B cell (primary cell): ENCODE results near the gene ACBD3. TPM values are rescaled to one million over a fixed set of nuclear protein-coding genes. Genes with fewer than 3 reads are reported as not detected.
A peak's percentile ranks its signal among the peaks of the same experiment; 100 is the strongest.

Experiments used
- ATAC-seq: fragments of 200-7000 bp; cut with Tn5 transposase; one replicate; pipeline ENCODE4 v1.10.0; 2021; ENCODE audit warnings: low read depth, mild to moderate bottlenecking, moderate number of reproducible peaks, moderate library complexity
- CTCF ChIA-PET: fragments of 350-600 bp; sonication (Branson Sonifier 250); formaldehyde crosslinking; loops from one replicate; lab custom pipeline; 2021; ENCODE audit warnings: antibody characterized with exemption, inconsistent platforms; lab: Charles Lee
- POLR2A ChIA-PET: fragments of 350-600 bp; sonication (Branson Sonifier 250); formaldehyde crosslinking; loops from one replicate; lab custom pipeline; 2021; ENCODE audit warnings: antibody characterized with exemption; lab: Charles Lee
- DNase-seq: peaks from one replicate; pipeline ENCODE4 v3.0.0; 2013
- H2AFZ ChIP-seq: 2 replicates; pipeline ENCODE4 v1.6.1; 2012; ENCODE audit warnings: mild to moderate bottlenecking, low read depth, low read length; ENCODE audit not compliant: insufficient read depth, poor library complexity, severe bottlenecking
- H3K27ac ChIP-seq, 2 donors: 1 replicate in 1 of 2; 2 replicates in 1 of 2; pipeline ENCODE4 v1.5.1; 2012 to 2013; ENCODE audit warnings: low read length in 2 of 2, mild to moderate bottlenecking in 2 of 2, moderate library complexity in 1 of 2
- H3K27me3 ChIP-seq, 4 experiments: fragments of 200-600 bp in 1 of 4; sonication (generic) in 1 of 4; replicated peaks in 1 of 4; 1 replicate in 2 of 4; 2 replicates in 2 of 4; pipeline versions ENCODE4 v1.6.1 to v1.7.0; 2013 to 2016; ENCODE audit warnings: low read length in 3 of 4, mild to moderate bottlenecking in 2 of 4, mixed read lengths in 1 of 4, moderate library complexity in 1 of 4; ENCODE audit not compliant: insufficient read depth in 4 of 4, control insufficient read depth in 3 of 4; ENCODE audit errors: control extremely low read depth in 1 of 4
- H3K36me3 ChIP-seq, 2 experiments: replicated peaks in 1 of 2; 1 replicate in 1 of 2; 2 replicates in 1 of 2; pipeline versions ENCODE4 v1.6.1 to v1.7.1; 2013; ENCODE audit warnings: low read length in 1 of 2; ENCODE audit not compliant: insufficient read depth in 2 of 2, control insufficient read depth in 1 of 2; ENCODE audit errors: control extremely low read depth in 1 of 2, extremely low read depth in 1 of 2
- H3K4me1 ChIP-seq, 2 donors: fragments of 200-600 bp in 1 of 2; sonication (generic) in 1 of 2; 1 replicate in 1 of 2; 2 replicates in 1 of 2; pipeline versions ENCODE4 v1.5.1 to v1.6.1; 2013 to 2017; ENCODE audit warnings: low read length in 2 of 2; ENCODE audit not compliant: control insufficient read depth in 2 of 2, insufficient read depth in 2 of 2
- H3K4me2 ChIP-seq: replicated peaks from 2 replicates; pipeline ENCODE3; 2012; ENCODE audit warnings: mild to moderate bottlenecking, low read depth, low read length; ENCODE audit not compliant: poor library complexity, severe bottlenecking
- H3K4me3 ChIP-seq, 5 experiments: fragments of 200-600 bp in 1 of 5; sonication (generic) in 1 of 5; 1 replicate in 3 of 5; 2 replicates in 2 of 5; pipeline versions ENCODE4 v1.5.1 to v1.7.0; 2011 to 2016; ENCODE audit warnings: low read length in 4 of 5, mild to moderate bottlenecking in 4 of 5, low read depth in 2 of 5, control low read depth in 1 of 5, moderate library complexity in 1 of 5; ENCODE audit not compliant: insufficient read depth in 1 of 5; ENCODE audit errors: control extremely low read depth in 1 of 5, extremely low read depth in 1 of 5
- H3K79me2 ChIP-seq: fragments of 200-600 bp; sonication (generic); one replicate; pipeline ENCODE4 v1.6.0; 2016; ENCODE audit warnings: low read length; ENCODE audit not compliant: control insufficient read depth, insufficient read depth
- H3K9ac ChIP-seq: fragments of 200-600 bp; sonication (generic); 2 replicates; pipeline ENCODE4 v1.6.1; 2017; ENCODE audit warnings: mild to moderate bottlenecking, low read length, moderate library complexity
- H3K9me3 ChIP-seq, 3 donors: one replicate each; pipeline versions ENCODE4 v1.6.1 to v1.7.1; 2013; ENCODE audit warnings: low read length in 2 of 3; ENCODE audit not compliant: control insufficient read depth in 2 of 3, insufficient read depth in 1 of 3; ENCODE audit errors: control extremely low read depth in 1 of 3
- H4K20me1 ChIP-seq: 2 replicates; pipeline ENCODE4 v1.6.0; 2012; ENCODE audit warnings: mild to moderate bottlenecking, low read length; ENCODE audit not compliant: insufficient read depth, control insufficient read depth, poor library complexity, severe bottlenecking
- H3K27ac Mint-ChIP-seq: one replicate; pipeline ENCODE4 v1.8.0; 2021; ENCODE audit warnings: mixed read lengths
- H3K27me3 Mint-ChIP-seq: one replicate; pipeline ENCODE4 v1.8.0; 2021; ENCODE audit warnings: mixed read lengths
- H3K4me1 Mint-ChIP-seq: one replicate; pipeline ENCODE4 v1.8.0; 2021; ENCODE audit warnings: mixed read lengths
- H3K4me3 Mint-ChIP-seq: one replicate; pipeline ENCODE4 v1.8.0; 2021; ENCODE audit warnings: mixed read lengths
- H3K9me3 Mint-ChIP-seq: one replicate; pipeline ENCODE4 v1.8.0; 2022; ENCODE audit warnings: mixed read lengths; ENCODE audit not compliant: insufficient read depth
- CTCF ChIP-seq: fragments of 200-600 bp; IDR thresholded peaks from one replicate; pipeline ENCODE4 v1.8.0; 2022; ENCODE audit warnings: antibody characterized with exemption, mild to moderate bottlenecking
- EZH2 ChIP-seq: IDR thresholded peaks from 2 replicates; pipeline ENCODE4 v1.6.1; 2012; ENCODE audit warnings: borderline replicate concordance, low read depth, mild to moderate bottlenecking, moderate library complexity, low read length; ENCODE audit not compliant: insufficient read depth, poor library complexity, severe bottlenecking
- WGBS: methylation state at CpG from one replicate; pipeline ENCODE4 v1.1.5; 2013; ENCODE audit warnings: missing lambda C conversion rate; ENCODE audit not compliant: insufficient coverage; 5-methylcytosine and 5-hydroxymethylcytosine counted together
- intact Hi-C: fragments of 100-400 bp; cut with micrococcal nuclease; formaldehyde crosslinking; loops from one replicate; pipeline ENCODE4 v1.10.0; 2022
- polyA plus RNA-seq: library from polyadenylated mRNA; depleted of rRNA; stranded (reverse); fragments of >200 nt; gene quantifications from 2 replicates; pipeline ENCODE4 v1.2.3, GENCODE V29; 2012
- total RNA-seq, 2 donors: library from RNA; stranded (reverse); fragments of 120-200 nt in 1 of 2; gene quantifications; 1 replicate in 1 of 2; 2 replicates in 1 of 2; pipeline versions ENCODE4 v1.2.3 to v1.2.4, GENCODE V29; 2013 to 2022

The ACBD3 gene
- total and polyA plus RNA-seq, 2 donors (not counting 1 experiment from before 2014, with no cell fraction given): 16.2 to 60.6 TPM

- no peak overlapping the region for H3K4me3 ChIP-seq
- H3K4me3 Mint-ChIP-seq: peak overlapping the region; percentile 87
- no peaks in the 10 kb centered on the region for H3K27me3 Mint-ChIP-seq
- H3K27ac ChIP-seq: peak overlapping the region; percentile 58 to 62
- no peak for ATAC-seq
- H3K36me3 ChIP-seq: no peaks in the 10 kb centered on the region
- no peak overlapping the region for H2AFZ ChIP-seq
- no peaks in the 10 kb centered on the region for H3K9me3 ChIP-seq
- peak; percentile 80 for DNase-seq
- H3K27ac Mint-ChIP-seq: peak overlapping the region; percentile 95
- H3K4me1 ChIP-seq: peaks cover 44 to 49% of the 10 kb centered on the region in 2 donors
- H4K20me1 ChIP-seq: no peaks in the 10 kb centered on the region
- ChIA-PET POLR2A (interaction anchor here (0.5 to 3.0 kb wide), 5 partner anchors 8 to 120 kb away, joined by 6 to 42 read pairs (median 9); partner anchors contain the start of genes H3-3A and SDE2), CTCF (interaction anchor here (0.7 to 3.7 kb wide), 9 partner anchors 9 to 214 kb away, joined by 3 to 69 read pairs (median 6); no protein-coding TSS in a partner anchor)
- peak overlapping the region; percentile 49 for H3K4me2 ChIP-seq
- 50% methylated on average over 2 of the region's 6 CpGs for WGBS
- H3K27me3 ChIP-seq: no peaks in the 10 kb centered on the region
- H3K79me2 ChIP-seq: peaks cover 5% of the 10 kb centered on the region
- TF ChIP-seq EZH2: no peak
- no peak for TF ChIP-seq CTCF
- H3K9me3 Mint-ChIP-seq: no peaks in the 10 kb centered on the region
- no peak overlapping the region for H3K9ac ChIP-seq
- peaks cover 55% of the 10 kb centered on the region for H3K4me1 Mint-ChIP-seq
- intact Hi-C loops: no loop called here
Measured at GRCh38 chr1:226119169-226119568, 67.4 kb downstream of the ACBD3 start.

GRCh38 chr1:226118357-226118756 is 68.2 kb downstream of the ACBD3 start:
- CTCF ChIA-PET: interaction anchor here (0.6 to 3.7 kb wide), 7 partner anchors 8 to 53 kb away, joined by 3 to 69 read pairs (median 5); no protein-coding TSS in a partner anchor
- no peaks in the 10 kb centered on the region for H3K27me3 ChIP-seq
- H3K4me3 ChIP-seq: no peak overlapping the region
- no peaks in the 10 kb centered on the region for H4K20me1 ChIP-seq
- no peaks in the 10 kb centered on the region for H3K36me3 ChIP-seq
- no peak overlapping the region for H2AFZ ChIP-seq
- intact Hi-C loops: no loop called here
- Mint-ChIP-seq H3K9me3 (no peaks in the 10 kb centered on the region), H3K4me3 (peak overlapping the region; percentile 87), H3K27me3 (no peaks in the 10 kb centered on the region), H3K27ac (peak overlapping the region; percentile 95), H3K4me1 (peaks cover 47% of the 10 kb centered on the region)
- H3K9ac ChIP-seq: no peak overlapping the region
- TF ChIP-seq CTCF (no peak), EZH2 (no peak)
- DNase-seq (no peak), ATAC-seq (no peak)
- POLR2A ChIA-PET: interaction anchor here (1.7 to 1.8 kb wide), 2 partner anchors 35 to 119 kb away, joined by 7 to 9 read pairs; partner anchors contain the start of gene SDE2
- peaks cover 36 to 41% of the 10 kb centered on the region in 2 donors for H3K4me1 ChIP-seq
- H3K4me2 ChIP-seq: peak overlapping the region; percentile 49
- no peaks in the 10 kb centered on the region for H3K79me2 ChIP-seq
- peak overlapping the region in 1 of 2 donors; percentile 58 for H3K27ac ChIP-seq
- 100% methylated on average over 1 of the region's 4 CpGs for WGBS
- no peaks in the 10 kb centered on the region for H3K9me3 ChIP-seq
